Astrocyte (in vitro differentiated cells and primary cell): ENCODE data around the gene PDE7B. TPM values are rescaled to one million over a fixed set of nuclear protein-coding genes. Genes with fewer than 3 reads are reported as not detected.

ENCODE experiments used
- DNase-seq: peaks from one replicate; pipeline ENCODE4 v3.0.0-alpha.2; 2010; ENCODE audit warnings: low read depth
- FAIRE-seq: peaks from 2 replicates; lab custom pipeline; 2011; peaks lifted over from hg19 to GRCh38; lab: Jason Lieb, UNC
- H2AFZ ChIP-seq: 2 replicates; pipeline ENCODE4 v1.6.0; 2012; ENCODE audit warnings: low read depth, low read length, inconsistent platforms
- H3K27ac ChIP-seq: 2 replicates; pipeline ENCODE4 v1.5.1; 2011; ENCODE audit warnings: low read depth, low read length, inconsistent platforms
- H3K27me3 ChIP-seq: 2 replicates; pipeline ENCODE4 v1.6.0; 2011; ENCODE audit warnings: low read length, inconsistent platforms; ENCODE audit not compliant: insufficient read depth
- H3K36me3 ChIP-seq: 2 replicates; pipeline ENCODE4 v1.5.1; 2011; ENCODE audit warnings: low read length, inconsistent platforms; ENCODE audit not compliant: insufficient read depth
- H3K4me1 ChIP-seq: 2 replicates; pipeline ENCODE4 v1.5.1; 2011; ENCODE audit warnings: low read length, inconsistent platforms; ENCODE audit not compliant: insufficient read depth
- H3K4me2 ChIP-seq: 2 replicates; pipeline ENCODE4 v1.6.0; 2012; ENCODE audit warnings: low read length, inconsistent platforms
- H3K4me3 ChIP-seq: 2 replicates; pipeline ENCODE4 v1.5.1; 2011; ENCODE audit warnings: low read depth, mild to moderate bottlenecking, low read length, inconsistent platforms; ENCODE audit not compliant: insufficient read depth
- H3K79me2 ChIP-seq: 2 replicates; pipeline ENCODE4 v1.6.0; 2012; ENCODE audit warnings: mild to moderate bottlenecking, low read length, inconsistent platforms; ENCODE audit not compliant: insufficient read depth
- H3K9ac ChIP-seq: 2 replicates; pipeline ENCODE4 v1.6.0; 2012; ENCODE audit warnings: mild to moderate bottlenecking, low read length, inconsistent platforms
- H3K9me3 ChIP-seq: 2 replicates; pipeline ENCODE4 v1.5.1; 2012; ENCODE audit warnings: low read depth, mild to moderate bottlenecking, low read length, inconsistent platforms; ENCODE audit not compliant: insufficient read depth
- H4K20me1 ChIP-seq: 2 replicates; pipeline ENCODE4 v1.6.0; 2012; ENCODE audit warnings: low read length, inconsistent platforms; ENCODE audit not compliant: insufficient read depth
- H3K27ac Mint-ChIP-seq: one replicate; pipeline ENCODE4 v1.8.0; 2021; ENCODE audit warnings: mild to moderate bottlenecking, mixed read lengths; ENCODE audit not compliant: unreplicated experiment
- H3K27me3 Mint-ChIP-seq: one replicate; pipeline ENCODE4 v1.8.0; 2021; ENCODE audit warnings: low read depth, mixed read lengths; ENCODE audit not compliant: unreplicated experiment
- H3K36me3 Mint-ChIP-seq: one replicate; pipeline ENCODE4 v1.8.0; 2021; ENCODE audit warnings: low read depth, mixed read lengths; ENCODE audit not compliant: unreplicated experiment
- H3K4me1 Mint-ChIP-seq: one replicate; pipeline ENCODE4 v1.8.0; 2021; ENCODE audit warnings: low read depth, mixed read lengths; ENCODE audit not compliant: unreplicated experiment
- H3K4me3 Mint-ChIP-seq: one replicate; pipeline ENCODE4 v1.8.0; 2021; ENCODE audit warnings: mild to moderate bottlenecking, moderate library complexity, mixed read lengths; ENCODE audit not compliant: unreplicated experiment
- H3K9me3 Mint-ChIP-seq: one replicate; pipeline ENCODE4 v1.8.0; 2021; ENCODE audit warnings: mild to moderate bottlenecking, mixed read lengths; ENCODE audit not compliant: unreplicated experiment
- EZH2 ChIP-seq: IDR thresholded peaks from 2 replicates; pipeline ENCODE4 v1.6.1; 2012; ENCODE audit warnings: mild to moderate bottlenecking, low read length, inconsistent platforms; ENCODE audit not compliant: insufficient read depth
- total RNA-seq: library from RNA; stranded (reverse); gene quantifications from 2 replicates; pipeline ENCODE4 v1.2.1, GENCODE V29; 2021
- TF ChIP-seq, protein P1 (sequence below): IDR thresholded peaks from 2 replicates; pipeline ENCODE4 v1.5.1; 2011; ENCODE audit warnings: low read depth, mild to moderate bottlenecking, inconsistent platforms, low read length, moderate library complexity; ENCODE audit not compliant: insufficient read depth

The PDE7B gene
- total RNA-seq, 1 donor from 2014 or later: 0.27 TPM

- H3K27me3 Mint-ChIP-seq: no peaks in the 10 kb centered on the region
- H4K20me1 ChIP-seq: no peaks in the 10 kb centered on the region
- no peaks in the 10 kb centered on the region for H3K36me3 ChIP-seq
- H3K36me3 Mint-ChIP-seq: no peaks in the 10 kb centered on the region
- H3K4me2 ChIP-seq: no peak overlapping the region
- FAIRE-seq: no peak
- no peak for TF ChIP-seq EZH2
- TF ChIP-seq, protein P1, sequence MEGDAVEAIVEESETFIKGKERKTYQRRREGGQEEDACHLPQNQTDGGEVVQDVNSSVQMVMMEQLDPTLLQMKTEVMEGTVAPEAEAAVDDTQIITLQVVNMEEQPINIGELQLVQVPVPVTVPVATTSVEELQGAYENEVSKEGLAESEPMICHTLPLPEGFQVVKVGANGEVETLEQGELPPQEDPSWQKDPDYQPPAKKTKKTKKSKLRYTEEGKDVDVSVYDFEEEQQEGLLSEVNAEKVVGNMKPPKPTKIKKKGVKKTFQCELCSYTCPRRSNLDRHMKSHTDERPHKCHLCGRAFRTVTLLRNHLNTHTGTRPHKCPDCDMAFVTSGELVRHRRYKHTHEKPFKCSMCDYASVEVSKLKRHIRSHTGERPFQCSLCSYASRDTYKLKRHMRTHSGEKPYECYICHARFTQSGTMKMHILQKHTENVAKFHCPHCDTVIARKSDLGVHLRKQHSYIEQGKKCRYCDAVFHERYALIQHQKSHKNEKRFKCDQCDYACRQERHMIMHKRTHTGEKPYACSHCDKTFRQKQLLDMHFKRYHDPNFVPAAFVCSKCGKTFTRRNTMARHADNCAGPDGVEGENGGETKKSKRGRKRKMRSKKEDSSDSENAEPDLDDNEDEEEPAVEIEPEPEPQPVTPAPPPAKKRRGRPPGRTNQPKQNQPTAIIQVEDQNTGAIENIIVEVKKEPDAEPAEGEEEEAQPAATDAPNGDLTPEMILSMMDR: no peak
- DNase-seq: no peak
- no peak overlapping the region for H2AFZ ChIP-seq
- H3K9me3 Mint-ChIP-seq: peaks cover 11% of the 10 kb centered on the region
- H3K27ac Mint-ChIP-seq: no peak overlapping the region
- no peak overlapping the region for H3K4me3 ChIP-seq
- H3K9ac ChIP-seq: no peak overlapping the region
- H3K4me3 Mint-ChIP-seq: no peak overlapping the region
- no peaks in the 10 kb centered on the region for H3K9me3 ChIP-seq
- H3K4me1 Mint-ChIP-seq: no peaks in the 10 kb centered on the region
- H3K79me2 ChIP-seq: no peaks in the 10 kb centered on the region
- H3K4me1 ChIP-seq: no peaks in the 10 kb centered on the region
- no peaks in the 10 kb centered on the region for H3K27me3 ChIP-seq
- H3K27ac ChIP-seq: no peak overlapping the region
Observed at GRCh38 chr6:136166815-136167214, 315.3 kb downstream of the PDE7B start.

DNA sequence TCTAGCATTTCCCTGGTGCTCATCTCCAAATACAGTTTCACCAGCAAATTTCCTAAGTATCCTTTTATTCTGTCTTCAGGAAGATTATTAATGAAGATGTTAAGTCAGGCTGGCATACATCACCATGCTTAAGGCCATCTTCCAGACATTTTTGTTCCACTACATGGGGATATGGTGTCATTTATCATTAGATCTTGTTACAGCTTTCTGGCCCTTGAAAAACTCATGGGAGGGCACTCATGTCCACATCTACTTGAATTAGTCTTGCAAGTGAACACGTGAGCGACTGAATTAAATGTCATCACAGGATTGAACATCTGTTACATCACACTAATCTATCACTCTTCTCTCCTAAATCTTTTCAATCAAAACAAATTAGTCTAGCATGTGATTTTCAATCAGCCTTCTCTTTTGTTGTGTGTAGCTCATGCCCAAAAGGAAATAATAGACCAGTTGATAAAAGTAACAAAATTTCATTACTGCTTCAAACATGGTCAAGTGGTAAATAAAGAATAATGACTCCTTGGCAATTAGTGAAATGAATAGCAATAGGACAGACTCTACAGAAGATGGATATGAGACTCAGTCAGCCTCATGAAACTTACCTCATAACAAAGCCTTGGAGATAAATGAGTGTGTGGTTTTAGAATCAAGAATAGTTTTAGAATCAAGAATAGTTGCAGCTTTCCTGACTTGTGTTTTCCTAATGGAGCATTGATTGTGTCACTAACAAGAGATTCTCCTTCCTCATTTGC lies 318.1 kb downstream of the PDE7B start:
- Mint-ChIP-seq H3K27me3 (no peaks in the 10 kb centered on the region), H3K4me1 (no peaks in the 10 kb centered on the region), H3K9me3 (peaks cover 5% of the 10 kb centered on the region), H3K36me3 (no peaks in the 10 kb centered on the region), H3K27ac (no peak overlapping the region), H3K4me3 (no peak overlapping the region)
- H3K9ac ChIP-seq: no peak overlapping the region
- H3K27ac ChIP-seq: no peak overlapping the region
- H2AFZ ChIP-seq: no peak overlapping the region
- TF ChIP-seq, protein P1: no peak
- TF ChIP-seq EZH2: no peak
- H3K9me3 ChIP-seq: no peaks in the 10 kb centered on the region
- H3K4me2 ChIP-seq: no peak overlapping the region
- no peaks in the 10 kb centered on the region for H4K20me1 ChIP-seq
- no peaks in the 10 kb centered on the region for H3K4me1 ChIP-seq
- FAIRE-seq: no peak
- H3K79me2 ChIP-seq: no peaks in the 10 kb centered on the region
- no peaks in the 10 kb centered on the region for H3K27me3 ChIP-seq
- no peaks in the 10 kb centered on the region for H3K36me3 ChIP-seq
- no peak overlapping the region for H3K4me3 ChIP-seq
- no peak for DNase-seq

GRCh38 chr6:136171231-136171630 lies 319.7 kb downstream of the PDE7B start:
- peaks cover 5% of the 10 kb centered on the region for H3K9me3 Mint-ChIP-seq

More at GRCh38 chr6:136171231-136171630, 319.7 kb downstream of the PDE7B start:
- Histone ChIP-seq H3K27me3 (no peaks in the 10 kb centered on the region), H3K27ac (no peak overlapping the region), H3K4me3 (no peak overlapping the region), H4K20me1 (no peaks in the 10 kb centered on the region), H3K79me2 (no peaks in the 10 kb centered on the region), H3K4me2 (no peak overlapping the region), H3K9ac (no peak overlapping the region), H3K4me1 (no peaks in the 10 kb centered on the region), H3K9me3 (no peaks in the 10 kb centered on the region), H2AFZ (no peak overlapping the region), H3K36me3 (no peaks in the 10 kb centered on the region)
- TF ChIP-seq EZH2: no peak
- TF ChIP-seq, protein P1: no peak
- no peaks in the 10 kb centered on the region for H3K4me1 Mint-ChIP-seq
- DNase-seq (no peak), FAIRE-seq (no peak)
- no peaks in the 10 kb centered on the region for H3K36me3 Mint-ChIP-seq
- no peak overlapping the region for H3K27ac Mint-ChIP-seq
- no peak overlapping the region for H3K4me3 Mint-ChIP-seq
- H3K27me3 Mint-ChIP-seq: no peaks in the 10 kb centered on the region
